Measurements from ENCODE around the gene LBH. TPM values are rescaled to one million over a fixed set of nuclear protein-coding genes. Genes with fewer than 3 reads are reported as not detected.

LBH gene
- total RNA-seq = 129 TPM
- long read RNA-seq, transcript LBH-201 (3 exons, 3,095 nt) = major isoform, 102 of 155 reads
- long read RNA-seq, transcript LBH-209 (2 exons, 510 nt) = minor isoform, 6 of 155 reads
- long read RNA-seq, partial matches to known transcripts = 5 of 155 reads
- long read RNA-seq, other reads (novel, unspliced or antisense) = 39 of 155 reads

GRCh38 chr2:30231212-30231995 is at the start of gene LBH:
Gene LBH, plus strand, starts transcription at chr2:30231534. Its CDS starts 205 bp downstream, at chr2:30231739.
- intact Hi-C loops (cut with micrococcal nuclease) = loop anchor here (10.0 kb wide), 1 partner anchor 123 kb away; no protein-coding TSS in a partner anchor
- peak; percentile 85 for ATAC-seq

GRCh38 chr2:30184035-30184434 is 47.3 kb upstream of the LBH start:
- intact Hi-C loops (cut with micrococcal nuclease) = no loop called here
- no peak for ATAC-seq
- DNase-seq = no peak

More at GRCh38 chr2:30231212-30231995, at the start of gene LBH:
- peak; percentile 94 for DNase-seq

GRCh38 chr2:30185178-30185577 is 46.2 kb upstream of the LBH start:
- ATAC-seq (no peak), DNase-seq (no peak)

GRCh38 chr2:30188292-30188691 is 43.0 kb upstream of the LBH start:
- intact Hi-C loops (cut with micrococcal nuclease) = no loop called here
- no peak for DNase-seq
- no peak for ATAC-seq

More at GRCh38 chr2:30185178-30185577, 46.2 kb upstream of the LBH start:
- intact Hi-C loops (cut with micrococcal nuclease) = no loop called here

- ATAC-seq (no peak), DNase-seq (no peak)
- intact Hi-C loops (cut with micrococcal nuclease) = no loop called here
Observed at GRCh38 chr2:30190637-30191036, 40.7 kb upstream of the LBH start.

- DNase-seq = no peak
Observed at GRCh38 chr2:30191107-30191506, 40.2 kb upstream of the LBH start.

GRCh38 chr2:30191819-30192271 is 39.5 kb upstream of the LBH start:
- no peak for ATAC-seq
- intact Hi-C loops (cut with micrococcal nuclease) = no loop called here
- no peak for DNase-seq

More at GRCh38 chr2:30191107-30191506, 40.2 kb upstream of the LBH start:
- intact Hi-C loops (cut with micrococcal nuclease) = no loop called here
- ATAC-seq = no peak

- ATAC-seq (no peak), DNase-seq (no peak)
- intact Hi-C loops (cut with micrococcal nuclease) = no loop called here
Observed at GRCh38 chr2:30192314-30192713, 39.0 kb upstream of the LBH start.

- ATAC-seq (no peak), DNase-seq (no peak)
- intact Hi-C loops (cut with micrococcal nuclease) = no loop called here
Observed at GRCh38 chr2:30193104-30193681, 38.1 kb upstream of the LBH start.

- DNase-seq (no peak), ATAC-seq (peak; percentile 46)
- intact Hi-C loops (cut with micrococcal nuclease) = no loop called here
Observed at GRCh38 chr2:30194421-30194820, 36.9 kb upstream of the LBH start.

- intact Hi-C loops (cut with micrococcal nuclease) = no loop called here
Observed at GRCh38 chr2:30195016-30195415, 36.3 kb upstream of the LBH start.

GRCh38 chr2:30197570-30198192 is 33.7 kb upstream of the LBH start:
- DNase-seq (no peak), ATAC-seq (peak; percentile 45)
- intact Hi-C loops (cut with micrococcal nuclease) = no loop called here

More at GRCh38 chr2:30195016-30195415, 36.3 kb upstream of the LBH start:
- DNase-seq (no peak), ATAC-seq (no peak)

- DNase-seq = peak; percentile 63
- intact Hi-C loops (cut with micrococcal nuclease) = no loop called here
Observed at GRCh38 chr2:30201990-30202389, 29.3 kb upstream of the LBH start.

GRCh38 chr2:30203156-30203555 is 28.2 kb upstream of the LBH start:
- intact Hi-C loops (cut with micrococcal nuclease) = no loop called here
- no peak for ATAC-seq
- DNase-seq = no peak

More at GRCh38 chr2:30201990-30202389, 29.3 kb upstream of the LBH start:
- peak; percentile 89 for ATAC-seq

GRCh38 chr2:30204281-30204680 is 27.1 kb upstream of the LBH start:
- DNase-seq (no peak), ATAC-seq (no peak)
- intact Hi-C loops (cut with micrococcal nuclease) = no loop called here

- DNase-seq = no peak
- intact Hi-C loops (cut with micrococcal nuclease) = no loop called here
- ATAC-seq = no peak
Observed at GRCh38 chr2:30205456-30205855, 25.9 kb upstream of the LBH start.

GRCh38 chr2:30206461-30207430 is 24.6 kb upstream of the LBH start:
- no peak for DNase-seq
- intact Hi-C loops (cut with micrococcal nuclease) = no loop called here

GRCh38 chr2:30208453-30208852 is 22.9 kb upstream of the LBH start:
- peak; percentile 68 for DNase-seq
- intact Hi-C loops (cut with micrococcal nuclease) = loop anchor here (2.0 kb wide), 1 partner anchor 498 kb away; no protein-coding TSS in a partner anchor
- ATAC-seq = peak; percentile 92

More at GRCh38 chr2:30206461-30207430, 24.6 kb upstream of the LBH start:
- no peak for ATAC-seq

All from left ventricle myocardium superior (tissue), 1 donor.